Natural killer cell (primary cell): ENCODE measurements around the gene AP3B1. TPM values are rescaled to one million over a fixed set of nuclear protein-coding genes. Genes with fewer than 3 reads are reported as not detected.

Experiments
- ATAC-seq, 3 donors: fragments of 150-1000 bp in 2 of 3; fragments of 200-7000 bp in 1 of 3; cut with Tn5 transposase; 1 replicate in 1 of 3; 2 replicates in 2 of 3; pipeline ENCODE4 v1.10.0; 2021; ENCODE audit warnings: mild to moderate bottlenecking in 2 of 3, moderate library complexity in 2 of 3
- DNase-seq, 2 donors: peaks; one replicate each; pipeline versions ENCODE4 v3.0.0 to v3.0.0-alpha.2; 2013 to 2021; ENCODE audit warnings: mixed read lengths in 1 of 2
- H3K27ac ChIP-seq: one replicate; pipeline ENCODE4 v1.5.1; 2013; ENCODE audit warnings: mild to moderate bottlenecking, low read length
- H3K27me3 ChIP-seq: one replicate; pipeline ENCODE4 v1.6.1; 2013; ENCODE audit warnings: low read length; ENCODE audit not compliant: control insufficient read depth, insufficient read depth
- H3K36me3 ChIP-seq: one replicate; pipeline ENCODE4 v1.6.1; 2013; ENCODE audit warnings: low read length; ENCODE audit not compliant: control insufficient read depth, insufficient read depth
- H3K4me1 ChIP-seq: one replicate; pipeline ENCODE4 v1.6.1; 2013; ENCODE audit warnings: low read length; ENCODE audit not compliant: control insufficient read depth, insufficient read depth
- H3K4me3 ChIP-seq: one replicate; pipeline ENCODE4 v1.5.1; 2013; ENCODE audit warnings: low read length
- H3K9me3 ChIP-seq: one replicate; pipeline ENCODE4 v1.6.1; 2013; ENCODE audit warnings: low read length; ENCODE audit not compliant: control insufficient read depth, insufficient read depth
- H3K27ac Mint-ChIP-seq, 2 donors: one replicate each; pipeline ENCODE4 v1.8.0; 2022; ENCODE audit warnings: mild to moderate bottlenecking in 2 of 2, mixed read lengths in 2 of 2, moderate library complexity in 1 of 2
- H3K27me3 Mint-ChIP-seq, 2 donors: one replicate each; pipeline ENCODE4 v1.8.0; 2022; ENCODE audit warnings: low read depth in 2 of 2, mixed read lengths in 2 of 2
- H3K36me3 Mint-ChIP-seq: one replicate; pipeline ENCODE4 v1.8.0; 2022; ENCODE audit warnings: mixed read lengths
- H3K4me1 Mint-ChIP-seq, 2 donors: one replicate each; pipeline ENCODE4 v1.8.0; 2022; ENCODE audit warnings: mixed read lengths in 2 of 2
- H3K4me3 Mint-ChIP-seq: one replicate; pipeline ENCODE4 v1.8.0; 2022; ENCODE audit warnings: mild to moderate bottlenecking, moderate library complexity, mixed read lengths
- H3K9me3 Mint-ChIP-seq, 2 donors: one replicate each; pipeline ENCODE4 v1.8.0; 2022; ENCODE audit warnings: mixed read lengths in 2 of 2
- CTCF ChIP-seq: fragments of 200-600 bp; IDR thresholded peaks from one replicate; pipeline ENCODE4 v1.8.0; 2022; ENCODE audit warnings: antibody characterized with exemption
- WGBS: methylation state at CpG from one replicate; pipeline ENCODE4 v1.1.7; 2013; ENCODE audit warnings: missing lambda C conversion rate; ENCODE audit not compliant: insufficient coverage; 5-methylcytosine and 5-hydroxymethylcytosine counted together
- intact Hi-C: fragments of 100-400 bp; cut with micrococcal nuclease; formaldehyde crosslinking; loops from one replicate; pipeline ENCODE4 v1.14.2; 2022
- total RNA-seq, 4 donors: library from RNA; stranded (reverse); fragments of 120-200 nt in 1 of 4; gene quantifications; one replicate each; pipeline versions ENCODE4 v1.2.3 to v1.2.4, GENCODE V29; 2013 to 2022

AP3B1 gene
- total RNA-seq, 3 donors from 2014 or later (not counting 1 experiment from before 2014, with no cell fraction given) = 48.5 to 58.2 (median 56.2) TPM

GRCh38 chr5:78213799-78214198 lies 80.7 kb downstream of the AP3B1 start:
- H3K27me3 Mint-ChIP-seq = no peaks in the 10 kb centered on the region
- WGBS = 95% methylated on average over 3 of the region's 3 CpGs
- intact Hi-C loops = no loop called here
- peaks cover 7% of the 10 kb centered on the region for H3K36me3 Mint-ChIP-seq
- H3K4me1 Mint-ChIP-seq = no peaks in the 10 kb centered on the region
- TF ChIP-seq CTCF = no peak
- ATAC-seq (no peak), DNase-seq (no peak)
- no peak overlapping the region for H3K27ac Mint-ChIP-seq
- H3K9me3 Mint-ChIP-seq = no peaks in the 10 kb centered on the region
- no peak overlapping the region for H3K4me3 ChIP-seq
- H3K4me3 Mint-ChIP-seq = no peak overlapping the region
- H3K27ac ChIP-seq = no peak overlapping the region
- no peaks in the 10 kb centered on the region for H3K27me3 ChIP-seq
- no peaks in the 10 kb centered on the region for H3K4me1 ChIP-seq
- H3K9me3 ChIP-seq = no peaks in the 10 kb centered on the region
- peaks cover 13% of the 10 kb centered on the region for H3K36me3 ChIP-seq

- Histone ChIP-seq H3K27me3 (no peaks in the 10 kb centered on the region), H3K4me1 (no peaks in the 10 kb centered on the region), H3K9me3 (no peaks in the 10 kb centered on the region), H3K4me3 (no peak overlapping the region), H3K36me3 (peaks cover 16% of the 10 kb centered on the region), H3K27ac (no peak overlapping the region)
- DNase-seq (no peak), ATAC-seq (no peak)
- intact Hi-C loops = no loop called here
- Mint-ChIP-seq H3K4me3 (no peak overlapping the region), H3K27ac (no peak overlapping the region), H3K9me3 (no peaks in the 10 kb centered on the region), H3K27me3 (no peaks in the 10 kb centered on the region), H3K36me3 (peaks cover 5% of the 10 kb centered on the region), H3K4me1 (peaks cover 0 to 6% of the 10 kb centered on the region in 2 donors)
- 80% methylated on average over 4 of the region's 4 CpGs for WGBS
- TF ChIP-seq CTCF = no peak
These were observed 83.4 kb downstream of the AP3B1 start for GRCh38 chr5:78211052-78211451.

GRCh38 chr5:78204241-78204640 lies 90.3 kb downstream of the AP3B1 start:
- Histone ChIP-seq H3K36me3 (peaks cover 14% of the 10 kb centered on the region), H3K9me3 (no peaks in the 10 kb centered on the region), H3K27me3 (no peaks in the 10 kb centered on the region), H3K4me1 (no peaks in the 10 kb centered on the region), H3K27ac (no peak overlapping the region), H3K4me3 (no peak overlapping the region)
- Mint-ChIP-seq H3K27ac (no peak overlapping the region), H3K27me3 (no peaks in the 10 kb centered on the region), H3K36me3 (peaks cover 5% of the 10 kb centered on the region), H3K4me1 (peaks cover 0 to 6% of the 10 kb centered on the region in 2 donors), H3K4me3 (no peak overlapping the region), H3K9me3 (no peaks in the 10 kb centered on the region)
- intact Hi-C loops = no loop called here
- 87% methylated on average over 2 of the region's 2 CpGs for WGBS
- DNase-seq (no peak), ATAC-seq (no peak)
- no peak for TF ChIP-seq CTCF

GRCh38 chr5:78203815-78204214 lies 90.7 kb downstream of the AP3B1 start:
- DNase-seq = no peak
- ATAC-seq = no peak
- Histone ChIP-seq H3K4me1 (no peaks in the 10 kb centered on the region), H3K9me3 (no peaks in the 10 kb centered on the region), H3K36me3 (peaks cover 14% of the 10 kb centered on the region), H3K27ac (no peak overlapping the region), H3K27me3 (no peaks in the 10 kb centered on the region), H3K4me3 (no peak overlapping the region)
- TF ChIP-seq CTCF = no peak
- no CpG with 5 or more reads among the region's 2 CpGs for WGBS
- Mint-ChIP-seq H3K4me3 (no peak overlapping the region), H3K27ac (no peak overlapping the region), H3K27me3 (no peaks in the 10 kb centered on the region), H3K4me1 (peaks cover 0 to 6% of the 10 kb centered on the region in 2 donors), H3K36me3 (peaks cover 5% of the 10 kb centered on the region), H3K9me3 (no peaks in the 10 kb centered on the region)
- intact Hi-C loops = no loop called here
